Cardiac muscle cell (in vitro differentiated cells and primary cell): ENCODE results near the gene PRXL2A. TPM values are rescaled to one million over a fixed set of nuclear protein-coding genes. Genes with fewer than 3 reads are reported as not detected.

Source experiments
- DNase-seq, 2 donors: peaks; one replicate each; pipeline versions ENCODE4 v3.0.0 to v3.0.0-alpha.2; 2010 to 2017; ENCODE audit warnings: low read depth in 1 of 2, low spot score in 1 of 2
- H3K27ac ChIP-seq: fragments of 200-600 bp; sonication (generic); 2 replicates; pipeline ENCODE4 v1.5.1; 2016
- H3K27me3 ChIP-seq: fragments of 200-600 bp; sonication (generic); 2 replicates; pipeline ENCODE4 v1.6.0; 2016; ENCODE audit warnings: control low read depth
- H3K36me3 ChIP-seq: fragments of 200-600 bp; sonication (generic); 2 replicates; pipeline ENCODE4 v1.5.1; 2016; ENCODE audit warnings: control low read depth
- H3K4me1 ChIP-seq: fragments of 200-600 bp; sonication (generic); 2 replicates; pipeline ENCODE4 v1.8.1; 2017; ENCODE audit warnings: low read depth, mild to moderate bottlenecking, mixed run types
- H3K4me3 ChIP-seq: fragments of 200-600 bp; sonication (generic); 2 replicates; pipeline ENCODE4 v1.5.1; 2016; ENCODE audit warnings: mild to moderate bottlenecking
- H3K9me3 ChIP-seq: fragments of 200-600 bp; sonication (generic); 2 replicates; pipeline ENCODE4 v1.5.1; 2017; ENCODE audit warnings: low read depth, mild to moderate bottlenecking, control low read depth
- CTCF ChIP-seq: IDR thresholded peaks from 2 replicates; pipeline ENCODE4 v1.5.1; 2012; ENCODE audit warnings: low read depth, mild to moderate bottlenecking, low read length
- polyA plus RNA-seq: library from polyadenylated mRNA; unstranded; fragments of >200 nt; fragmentation: Nextera tagmentation; extraction: Ambion mirVana; gene quantifications from 2 replicates; pipeline ENCODE4 v1.2.1, GENCODE V29; 2016
- total RNA-seq: library from RNA; depleted of rRNA; stranded (reverse); fragments of >200 nt; gene quantifications from 2 replicates; pipeline ENCODE4 v1.2.3, GENCODE V29; 2016

PRXL2A gene
- total and polyA plus RNA-seq, 2 experiments from 2014 or later: 52.0 to 144 TPM

GRCh38 chr10:80452069-80452468 is 43.7 kb downstream of the PRXL2A start:
- H3K27ac ChIP-seq: no peak overlapping the region
- H3K36me3 ChIP-seq: no peaks in the 10 kb centered on the region
- peaks cover 10% of the 10 kb centered on the region for H3K4me1 ChIP-seq
- DNase-seq: no peak
- H3K27me3 ChIP-seq: no peaks in the 10 kb centered on the region
- H3K4me3 ChIP-seq: no peak overlapping the region
- no peaks in the 10 kb centered on the region for H3K9me3 ChIP-seq
- TF ChIP-seq CTCF: no peak

- no peak overlapping the region for H3K4me3 ChIP-seq
- H3K27me3 ChIP-seq: no peaks in the 10 kb centered on the region
- H3K4me1 ChIP-seq: peaks cover 10% of the 10 kb centered on the region
- H3K36me3 ChIP-seq: no peaks in the 10 kb centered on the region
- H3K9me3 ChIP-seq: no peaks in the 10 kb centered on the region
- no peak for DNase-seq
- no peak for TF ChIP-seq CTCF
- no peak overlapping the region for H3K27ac ChIP-seq
Observed at GRCh38 chr10:80452640-80453039, 44.3 kb downstream of the PRXL2A start.

- Histone ChIP-seq H3K9me3 (no peaks in the 10 kb centered on the region), H3K4me3 (peak overlapping the region; percentile 39), H3K36me3 (no peaks in the 10 kb centered on the region), H3K27ac (peak overlapping the region; percentile 74), H3K27me3 (no peaks in the 10 kb centered on the region), H3K4me1 (peaks cover 10% of the 10 kb centered on the region)
- no peak for TF ChIP-seq CTCF
- no peak for DNase-seq
Observed at GRCh38 chr10:80453056-80453841, 44.9 kb downstream of the PRXL2A start.

- TF ChIP-seq CTCF: no peak
- Histone ChIP-seq H3K27ac (peak within 1 kb of the TSS; percentile 97), H3K4me3 (peak within 1 kb of the TSS; percentile 59), H3K27me3 (no peaks in the 10 kb centered on the region), H3K9me3 (no peaks in the 10 kb centered on the region), H3K4me1 (peaks cover 18% of the 10 kb centered on the region), H3K36me3 (no peaks in the 10 kb centered on the region)
- DNase-seq: peak; percentile 92 to 93
Observed at GRCh38 chr10:80453842-80454512, 45.6 kb downstream of the PRXL2A start, which contains the start of gene TSPAN14. Gene TSPAN14 (plus strand): TSS chr10:80454310. CDS start chr10:80489234, 34,924 bp downstream.

GRCh38 chr10:80454513-80455460 is 46.4 kb downstream of the PRXL2A start:
- H3K9me3 ChIP-seq: no peaks in the 10 kb centered on the region
- H3K4me1 ChIP-seq: peaks cover 23% of the 10 kb centered on the region
- H3K27ac ChIP-seq: peak overlapping the region; percentile 97
- TF ChIP-seq CTCF: no peak
- peak overlapping the region; percentile 59 for H3K4me3 ChIP-seq
- DNase-seq: peak in 1 of 2 donors; percentile 69
- no peaks in the 10 kb centered on the region for H3K36me3 ChIP-seq
- H3K27me3 ChIP-seq: no peaks in the 10 kb centered on the region
